ENCODE measurements around the gene NBPF3.

NBPF3 gene

DNA sequence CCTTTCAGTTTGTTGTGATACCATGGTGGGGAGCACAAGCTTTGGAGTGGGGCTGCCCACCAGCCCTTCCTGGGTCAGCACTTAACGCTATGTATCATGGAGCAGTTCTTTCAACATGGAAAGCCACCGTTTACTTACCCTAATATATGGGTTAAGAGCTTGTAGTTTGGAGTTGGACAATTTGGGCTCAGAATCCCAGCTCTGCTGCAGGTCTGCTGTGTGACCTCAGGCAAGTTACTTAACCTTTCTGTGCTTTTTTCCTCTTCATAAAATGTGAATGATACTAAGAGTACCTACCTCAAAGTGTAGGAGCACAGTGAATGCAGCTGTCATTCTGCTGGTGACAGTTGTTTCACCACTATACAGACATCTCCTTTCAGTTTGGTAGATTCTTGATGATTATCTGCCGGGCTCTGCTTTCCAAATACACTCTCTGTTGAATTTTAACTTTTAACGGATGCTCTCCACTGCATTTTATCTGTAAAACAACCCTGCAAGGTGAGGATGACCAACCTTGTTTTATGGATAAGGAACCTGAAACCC, 93.1 kb downstream of the NBPF3 start:
- TF ChIP-seq, protein P1, sequence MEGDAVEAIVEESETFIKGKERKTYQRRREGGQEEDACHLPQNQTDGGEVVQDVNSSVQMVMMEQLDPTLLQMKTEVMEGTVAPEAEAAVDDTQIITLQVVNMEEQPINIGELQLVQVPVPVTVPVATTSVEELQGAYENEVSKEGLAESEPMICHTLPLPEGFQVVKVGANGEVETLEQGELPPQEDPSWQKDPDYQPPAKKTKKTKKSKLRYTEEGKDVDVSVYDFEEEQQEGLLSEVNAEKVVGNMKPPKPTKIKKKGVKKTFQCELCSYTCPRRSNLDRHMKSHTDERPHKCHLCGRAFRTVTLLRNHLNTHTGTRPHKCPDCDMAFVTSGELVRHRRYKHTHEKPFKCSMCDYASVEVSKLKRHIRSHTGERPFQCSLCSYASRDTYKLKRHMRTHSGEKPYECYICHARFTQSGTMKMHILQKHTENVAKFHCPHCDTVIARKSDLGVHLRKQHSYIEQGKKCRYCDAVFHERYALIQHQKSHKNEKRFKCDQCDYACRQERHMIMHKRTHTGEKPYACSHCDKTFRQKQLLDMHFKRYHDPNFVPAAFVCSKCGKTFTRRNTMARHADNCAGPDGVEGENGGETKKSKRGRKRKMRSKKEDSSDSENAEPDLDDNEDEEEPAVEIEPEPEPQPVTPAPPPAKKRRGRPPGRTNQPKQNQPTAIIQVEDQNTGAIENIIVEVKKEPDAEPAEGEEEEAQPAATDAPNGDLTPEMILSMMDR (IDR thresholded peaks at IDR 0.05; ENCODE audit: insufficient read depth, low read length, missing control alignments) = no peak
- DNase-seq (ENCODE audit: low read depth, low spot score) = no peak
- H3K4me3 ChIP-seq (ENCODE audit: low read depth, low read length) = no peak overlapping the region
- ChIA-PET POLR2A (no interaction called here), CTCF (interaction anchor here (0.9 to 4.4 kb wide), 7 partner anchors 9 to 167 kb away, joined by 3 to 40 read pairs (median 4); no protein-coding TSS in a partner anchor)

GRCh38 chr1:21534146-21534545, 94.2 kb downstream of the NBPF3 start:
- TF ChIP-seq, protein P1 (IDR thresholded peaks at IDR 0.05; ENCODE audit: insufficient read depth, low read length, missing control alignments) = no peak

More at GRCh38 chr1:21534146-21534545, 94.2 kb downstream of the NBPF3 start:
- DNase-seq (ENCODE audit: low read depth, low spot score) = no peak
- H3K4me3 ChIP-seq (ENCODE audit: low read depth, low read length) = no peak overlapping the region
- ChIA-PET CTCF (interaction anchor here (1.6 to 9.7 kb wide), 5 partner anchors 9 to 302 kb away, joined by 5 to 103 read pairs (median 29); no protein-coding TSS in a partner anchor), POLR2A (no interaction called here)

All from AG04449 (cell line).